Esophagus muscularis mucosa (tissue), 4 donors: ENCODE results near the gene GUCA2B. TPM values are rescaled to one million over a fixed set of nuclear protein-coding genes. Genes with fewer than 3 reads are reported as not detected.

Experiments used
- DNase-seq: peaks from one replicate; pipeline ENCODE4 v3.0.0-alpha.2; 2017; ENCODE audit errors: extremely low spot score
- H3K27ac ChIP-seq, 4 donors: fragments of 200-600 bp; sonication (generic); replicated peaks in 1 of 4; 1 replicate in 3 of 4; 2 replicates in 1 of 4; pipeline ENCODE4 v1.5.1; 2016 to 2019; ENCODE audit warnings: mild to moderate bottlenecking in 1 of 4
- H3K27me3 ChIP-seq, 4 donors: fragments of 200-600 bp; sonication (generic); one replicate each; pipeline versions ENCODE4 v1.5.1 to v1.6.0; 2016 to 2019
- H3K36me3 ChIP-seq, 4 donors: fragments of 200-600 bp; sonication (generic); one replicate each; pipeline ENCODE4 v1.5.1; 2016 to 2019
- H3K4me1 ChIP-seq, 4 donors: fragments of 200-600 bp; sonication (generic); one replicate each; pipeline ENCODE4 v1.5.1; 2016 to 2019
- H3K4me3 ChIP-seq, 4 donors: fragments of 200-600 bp; sonication (generic); 1 replicate in 2 of 4; 2 replicates in 2 of 4; pipeline ENCODE4 v1.5.1; 2016 to 2019; ENCODE audit warnings: mild to moderate bottlenecking in 4 of 4, moderate library complexity in 1 of 4
- H3K9me3 ChIP-seq, 4 donors: fragments of 200-600 bp; sonication (generic); 1 replicate in 3 of 4; 2 replicates in 1 of 4; pipeline ENCODE4 v1.5.1; 2016 to 2019
- CTCF ChIP-seq, 3 experiments: fragments of 200-600 bp in 2 of 3; fragments of 450-650 bp in 1 of 3; sonication (generic) in 2 of 3; IDR thresholded peaks; one replicate each; pipeline ENCODE4 v1.5.1; 2017 to 2019; ENCODE audit warnings: antibody characterized with exemption in 3 of 3, mild to moderate bottlenecking in 2 of 3, moderate library complexity in 1 of 3
- EP300 ChIP-seq: sonication (generic); formaldehyde crosslinking; IDR thresholded peaks from one replicate; pipeline ENCODE4 v1.6.1; 2017; ENCODE audit warnings: antibody characterized with exemption
- POLR2A ChIP-seq: fragments of 450-650 bp; IDR thresholded peaks from one replicate; pipeline ENCODE4 v1.6.1; 2017; ENCODE audit warnings: antibody characterized with exemption, moderate library complexity, mild to moderate bottlenecking, low read depth
- POLR2AphosphoS5 ChIP-seq, 2 donors: sonication (generic); formaldehyde crosslinking; IDR thresholded peaks; one replicate each; pipeline ENCODE4 v1.6.1; 2017; ENCODE audit warnings: antibody characterized with exemption in 2 of 2
- WGBS: methylation state at CpG from one replicate; pipeline ENCODE4 v1.1.5; 2018; 5-methylcytosine and 5-hydroxymethylcytosine counted together
- intact Hi-C: fragments of 100-400 bp; cut with DNase I; formaldehyde crosslinking; loops from one replicate; pipeline ENCODE4 v1.15.1; 2023
- total RNA-seq, 4 donors: library from RNA; depleted of rRNA; stranded (reverse); fragments of >200 nt; gene quantifications; one replicate each; pipeline versions ENCODE4 v1.1.0 to v1.2.1, GENCODE V29; 2016

The GUCA2B gene
- total RNA-seq, 4 donors from 2014 or later, result not detected

GRCh38 chr1:42184616-42185015 is 31.4 kb downstream of the GUCA2B start:
- Histone ChIP-seq H3K4me3 (no peak overlapping the region), H3K27me3 (no peaks in the 10 kb centered on the region), H3K4me1 (peaks cover 2 to 18% (median 10%) of the 10 kb centered on the region in 4 donors), H3K27ac (no peak overlapping the region), H3K36me3 (peaks cover 5 to 77% (median 53%) of the 10 kb centered on the region in 4 donors), H3K9me3 (no peaks in the 10 kb centered on the region)
- WGBS, result 82% methylated on average over 3 of the region's 3 CpGs
- no peak for DNase-seq
- no peak for TF ChIP-seq EP300
- TF ChIP-seq CTCF (IDR thresholded peaks at IDR 0.05), result no peak
- no peak for TF ChIP-seq POLR2AphosphoS5 (IDR thresholded peaks at IDR 0.05)
- no peak for TF ChIP-seq POLR2A
- intact Hi-C loops, result no loop called here

GRCh38 chr1:42186152-42186551 is 32.9 kb downstream of the GUCA2B start:
- Histone ChIP-seq H3K36me3 (peaks cover 7 to 78% (median 57%) of the 10 kb centered on the region in 4 donors), H3K9me3 (no peaks in the 10 kb centered on the region), H3K27me3 (no peaks in the 10 kb centered on the region), H3K4me1 (peaks cover 0 to 11% (median 5%) of the 10 kb centered on the region in 4 donors), H3K4me3 (no peak overlapping the region), H3K27ac (no peak overlapping the region)
- DNase-seq, result no peak
- intact Hi-C loops, result no loop called here
- WGBS, result 70% methylated on average over 3 of the region's 3 CpGs
- no peak for TF ChIP-seq EP300
- no peak for TF ChIP-seq CTCF (IDR thresholded peaks at IDR 0.05)
- no peak for TF ChIP-seq POLR2AphosphoS5 (IDR thresholded peaks at IDR 0.05)
- TF ChIP-seq POLR2A, result no peak

- Histone ChIP-seq H3K27ac (no peak overlapping the region), H3K27me3 (no peaks in the 10 kb centered on the region), H3K36me3 (peaks cover 11 to 75% (median 48%) of the 10 kb centered on the region in 4 donors), H3K4me1 (peaks cover 0 to 11% (median 5%) of the 10 kb centered on the region in 4 donors), H3K9me3 (no peaks in the 10 kb centered on the region), H3K4me3 (no peak overlapping the region)
- no peak for DNase-seq
- intact Hi-C loops, result no loop called here
- 90% methylated on average over 6 of the region's 6 CpGs for WGBS
- TF ChIP-seq CTCF (IDR thresholded peaks at IDR 0.05) (no peak), POLR2A (no peak), POLR2AphosphoS5 (IDR thresholded peaks at IDR 0.05) (no peak), EP300 (no peak)
Observed at GRCh38 chr1:42189931-42190853, 37.0 kb downstream of the GUCA2B start.

- Histone ChIP-seq H3K4me1 (peaks cover 0 to 5% (median 3%) of the 10 kb centered on the region in 4 donors), H3K9me3 (no peaks in the 10 kb centered on the region), H3K4me3 (no peak overlapping the region), H3K36me3 (peaks cover 11 to 80% (median 52%) of the 10 kb centered on the region in 4 donors), H3K27me3 (no peaks in the 10 kb centered on the region), H3K27ac (no peak overlapping the region)
- no peak for TF ChIP-seq CTCF (IDR thresholded peaks at IDR 0.05)
- WGBS, result 94% methylated on average over 8 of the region's 8 CpGs
- no peak for DNase-seq
- intact Hi-C loops, result no loop called here
Observed at GRCh38 chr1:42191319-42191718, 38.1 kb downstream of the GUCA2B start.
